ENCODE results near the gene TMCC2.

TMCC2 gene

DNA sequence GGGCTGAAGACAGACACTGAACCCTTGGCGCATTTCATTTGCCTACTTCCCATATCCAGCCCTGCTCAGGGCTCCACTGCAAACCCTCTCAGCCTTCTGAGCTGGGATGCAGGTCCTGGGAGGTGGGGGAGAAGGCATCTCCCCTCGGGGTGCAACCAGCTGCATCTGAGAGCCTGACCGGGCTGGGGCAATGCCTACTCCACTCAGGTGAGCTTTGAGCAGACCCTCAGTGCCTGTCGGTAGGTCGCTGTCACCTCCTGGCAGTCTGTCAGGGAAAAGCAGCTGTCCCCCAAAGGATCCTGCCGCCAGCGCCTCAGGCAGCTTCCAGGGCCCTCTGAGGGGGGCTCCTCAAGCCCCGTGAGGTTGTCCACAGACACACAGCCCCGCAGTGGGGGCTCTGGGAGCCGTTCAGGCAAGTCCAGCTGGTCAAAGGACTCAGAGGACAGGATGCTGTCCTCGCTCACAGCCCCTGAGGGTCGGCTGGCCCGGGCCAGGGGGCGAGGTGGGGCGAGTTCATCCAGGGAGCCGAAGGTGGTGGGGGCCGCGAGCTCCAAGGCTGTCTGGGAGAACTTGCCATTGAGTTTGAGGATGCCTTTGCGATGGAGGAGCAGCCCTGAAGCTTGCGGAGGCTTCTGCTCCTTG, 75.6 kb downstream of the TMCC2 start:
- DNase-seq (ENCODE audit: low read depth): no peak

DNA sequence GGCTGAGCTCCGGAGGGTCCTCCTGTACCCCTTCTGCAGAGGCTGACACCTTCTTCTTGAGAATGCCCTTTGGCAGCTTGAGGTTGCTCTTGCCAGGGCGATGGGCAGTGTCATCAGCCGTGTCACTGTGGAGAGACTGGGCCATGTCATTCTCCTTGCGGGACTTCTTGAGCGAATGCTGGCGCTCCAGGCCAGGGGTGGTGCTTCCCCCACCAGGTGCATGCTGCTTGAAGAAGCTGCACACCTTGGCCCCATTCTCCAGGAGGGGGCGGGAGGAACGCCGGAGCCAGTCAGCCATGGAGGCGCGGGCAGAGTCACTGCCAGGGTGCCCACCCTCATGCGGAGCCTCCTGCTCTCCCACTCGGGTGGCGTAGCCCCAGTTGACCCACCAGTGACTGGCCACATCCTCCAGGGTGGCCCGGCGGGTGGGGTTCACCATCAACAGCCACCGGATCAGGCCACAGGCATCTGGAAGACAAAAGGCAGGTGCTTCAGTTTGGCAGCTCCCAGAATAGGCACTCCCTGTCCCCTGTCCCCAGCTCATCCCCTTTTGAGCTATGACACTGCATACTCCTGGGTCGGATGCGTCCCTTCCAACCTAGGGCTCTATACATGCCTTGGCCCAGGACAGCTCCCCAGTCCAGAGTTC, 76.4 kb downstream of the TMCC2 start:
- DNase-seq (ENCODE audit: low read depth): no peak

DNA sequence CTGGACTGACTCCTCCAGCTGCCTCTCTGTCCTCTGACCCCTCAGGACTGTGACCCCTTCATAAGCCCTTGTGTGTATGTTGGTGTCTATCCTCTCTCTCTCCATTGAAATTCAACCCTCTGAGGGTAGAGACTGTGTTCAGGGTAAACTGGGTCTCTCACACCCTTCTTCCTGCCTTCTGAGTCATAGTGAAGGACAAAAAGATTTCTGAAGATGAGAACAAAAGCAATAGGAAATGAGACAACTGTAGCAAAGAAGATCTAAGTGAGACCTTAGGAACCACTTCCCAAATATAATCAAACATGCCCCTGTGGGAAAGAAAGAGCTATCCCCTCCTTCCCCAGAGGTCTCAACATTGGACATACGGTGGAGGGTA, 76.9 kb downstream of the TMCC2 start:
- no peak for DNase-seq (ENCODE audit: low read depth)

DNA sequence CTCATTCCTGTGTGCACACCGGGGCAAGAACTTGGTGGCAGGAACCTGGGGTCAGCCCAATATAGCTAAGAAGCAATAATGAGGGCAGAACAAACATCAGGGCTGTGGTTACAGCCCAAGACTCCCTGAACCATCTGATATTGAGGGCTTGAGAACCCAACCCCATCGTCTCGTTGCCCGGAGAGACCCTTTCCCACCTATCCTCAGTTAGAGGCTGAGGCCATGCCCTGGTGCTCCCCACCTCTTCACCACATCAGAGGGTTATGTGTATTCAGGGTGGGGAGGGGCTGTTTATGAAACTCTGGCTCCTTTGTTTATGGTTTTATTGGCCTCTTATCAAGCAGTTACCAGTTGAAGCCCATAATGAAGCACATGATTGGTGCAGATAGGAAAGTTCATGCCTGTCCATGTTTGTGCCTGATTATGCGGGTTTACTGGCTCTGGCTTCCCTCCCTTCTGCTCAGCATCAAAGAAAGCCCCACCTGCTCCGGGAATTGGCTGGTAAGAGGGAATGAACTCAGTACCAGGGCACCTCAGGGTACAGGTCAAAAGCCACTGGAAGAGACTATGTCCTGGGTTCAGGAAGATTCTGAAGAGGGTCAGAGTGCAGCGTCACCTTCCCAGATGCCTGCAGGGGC, 79.3 kb downstream of the TMCC2 start:
- DNase-seq (ENCODE audit: low read depth): no peak

DNA sequence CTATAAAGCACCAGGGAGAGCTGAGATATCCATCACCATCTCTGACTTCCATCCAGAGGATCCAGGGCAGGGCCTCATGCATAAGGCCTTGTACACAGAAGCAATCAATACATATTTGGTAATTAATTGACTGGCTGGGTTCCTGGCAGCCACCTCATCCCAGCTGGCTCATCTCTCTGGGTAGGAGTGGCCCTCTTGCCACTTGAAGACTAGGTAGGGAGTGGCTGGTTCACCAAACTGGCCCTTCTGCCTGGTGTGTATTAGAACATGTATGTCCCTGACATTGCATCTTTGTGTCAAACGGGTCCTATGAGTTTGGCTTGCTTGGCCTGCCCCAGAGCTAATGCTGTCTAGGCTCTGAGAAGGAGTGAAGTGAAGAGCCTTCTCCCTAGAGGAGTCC, 82.0 kb downstream of the TMCC2 start:
- no peak for DNase-seq (ENCODE audit: low read depth)

DNA sequence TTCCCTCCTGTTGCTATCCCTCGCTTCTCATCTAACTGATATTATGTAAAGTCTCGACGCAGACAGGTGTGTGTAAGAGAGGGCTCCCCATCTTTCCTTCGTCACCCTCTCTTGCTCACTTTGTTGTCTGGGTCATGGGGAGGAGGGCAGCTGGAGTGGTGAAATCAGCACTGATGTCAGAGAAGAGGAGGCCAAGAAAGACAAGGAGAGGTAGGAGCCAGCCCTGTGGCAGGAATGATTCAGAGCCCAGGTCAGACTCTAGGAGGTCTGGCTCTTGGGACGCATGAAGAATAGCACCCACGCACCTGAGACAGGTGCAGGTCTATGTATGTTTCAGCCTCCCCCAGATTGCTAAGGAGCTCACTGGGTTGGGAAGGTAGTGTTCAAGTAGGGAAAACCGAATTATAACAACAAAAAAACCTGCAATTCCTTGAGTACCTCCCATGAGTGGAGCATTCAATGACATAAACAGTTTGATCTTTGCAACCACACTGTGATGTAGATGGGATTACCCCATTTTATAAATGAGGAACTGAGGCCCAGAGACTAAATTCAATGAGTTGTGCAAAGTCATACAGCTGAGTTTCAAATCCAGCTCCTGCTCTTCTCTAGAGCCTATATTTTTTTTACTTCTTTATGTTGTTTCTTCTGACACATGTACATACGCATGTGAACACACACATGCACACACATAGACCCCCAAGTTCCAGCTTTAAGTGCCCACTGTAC, 83.4 kb downstream of the TMCC2 start:
- no peak for DNase-seq (ENCODE audit: low read depth)

DNA sequence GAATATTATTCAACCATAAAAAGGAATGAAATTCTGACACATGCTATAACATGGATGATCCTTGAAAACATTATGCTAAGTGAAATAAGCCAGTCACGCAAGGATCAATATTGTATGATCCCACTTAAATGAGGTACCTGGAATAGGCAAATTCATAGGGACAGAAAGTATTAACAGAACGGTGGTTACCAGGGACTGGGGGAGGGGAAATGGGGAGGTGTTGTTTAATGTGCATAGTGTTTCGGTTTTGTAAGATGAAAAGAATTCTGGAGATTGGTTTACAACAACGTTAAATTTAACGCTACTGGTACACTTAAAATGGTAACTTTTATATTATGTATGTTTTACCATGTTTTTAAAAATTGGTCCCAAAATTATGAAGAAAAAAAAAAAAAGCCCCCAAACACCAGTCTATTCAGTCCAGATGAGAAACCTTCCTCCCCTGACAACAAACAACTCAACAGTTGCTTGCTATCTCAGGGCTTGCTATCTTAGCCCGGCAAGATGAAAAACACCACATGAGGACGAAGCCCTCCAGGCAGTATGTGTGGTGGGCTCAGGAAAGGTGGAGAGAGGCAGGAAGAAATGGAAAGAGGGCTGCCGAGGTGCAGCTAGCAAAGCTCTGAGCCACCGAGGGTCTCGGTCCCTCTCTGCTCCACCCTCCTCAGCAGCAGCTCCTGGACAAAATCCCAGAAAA, 85.3 kb downstream of the TMCC2 start:
- no peak for DNase-seq (ENCODE audit: low read depth)

DNA sequence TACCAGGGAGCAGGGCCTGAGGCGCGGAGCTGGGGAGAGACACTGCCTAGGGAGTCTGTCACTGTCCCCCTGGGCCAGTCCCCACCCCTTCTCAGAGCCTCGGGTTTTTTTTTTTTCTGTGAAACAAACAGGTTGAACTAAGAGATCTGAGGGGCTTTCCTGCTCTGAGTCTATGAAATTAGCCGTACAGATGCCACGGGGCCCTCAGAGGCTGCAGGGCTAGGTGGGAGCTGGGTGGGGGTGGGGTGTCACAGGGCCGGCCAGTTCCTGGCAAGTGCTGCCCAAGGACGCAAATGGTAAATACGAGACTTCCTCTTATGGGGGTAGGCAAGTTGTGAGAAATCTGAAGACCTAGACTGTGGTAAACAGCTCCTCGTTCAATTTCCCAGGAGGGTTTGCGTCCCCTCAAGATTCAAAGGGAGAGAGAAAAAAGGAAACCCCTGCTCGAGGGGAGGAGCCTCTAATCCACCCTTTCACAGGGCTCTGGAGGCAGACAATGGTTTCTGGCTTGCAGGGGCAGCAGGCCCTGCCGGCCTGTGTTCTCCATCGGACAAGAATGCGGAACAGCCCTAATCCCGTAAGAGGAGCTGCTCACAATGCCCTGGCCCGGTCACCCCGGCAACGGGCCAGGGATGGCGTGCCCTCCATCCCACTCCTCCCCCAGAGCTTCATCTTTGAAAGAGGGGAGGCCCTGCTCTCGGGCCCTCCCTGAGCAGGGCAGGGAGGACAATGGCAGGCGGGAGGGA, 86.0 kb downstream of the TMCC2 start:
- no peak for DNase-seq (ENCODE audit: low read depth)

DNA sequence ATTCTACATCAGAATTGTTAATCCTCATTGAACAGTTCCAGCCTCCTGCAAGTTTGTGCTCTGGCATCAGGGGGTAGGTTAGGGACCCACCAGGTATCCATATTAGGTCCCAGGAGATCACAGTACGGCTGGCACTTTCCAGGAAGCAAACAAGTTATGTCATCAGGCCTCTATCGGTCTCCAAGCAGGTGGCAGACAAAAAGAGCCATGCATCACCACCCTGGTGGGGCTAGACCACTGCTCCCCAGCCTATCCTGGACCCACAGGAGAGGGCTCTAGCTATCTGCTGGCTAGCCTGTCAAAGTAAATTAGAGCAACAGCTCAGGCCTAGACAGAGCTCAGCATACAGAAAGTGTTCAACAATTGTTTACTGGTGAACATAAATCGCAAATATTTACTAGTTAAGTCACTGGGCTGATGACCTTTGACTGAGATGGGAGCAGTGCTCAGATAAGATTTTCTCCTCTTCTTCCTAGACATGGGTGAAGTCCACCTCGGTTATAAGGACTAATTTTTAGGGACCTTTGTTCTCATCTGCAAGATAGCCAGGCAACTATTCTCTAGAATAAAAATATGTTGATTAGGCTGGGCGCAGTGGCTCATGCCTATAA, 87.4 kb downstream of the TMCC2 start:
- no peak for DNase-seq (ENCODE audit: low read depth)

DNA sequence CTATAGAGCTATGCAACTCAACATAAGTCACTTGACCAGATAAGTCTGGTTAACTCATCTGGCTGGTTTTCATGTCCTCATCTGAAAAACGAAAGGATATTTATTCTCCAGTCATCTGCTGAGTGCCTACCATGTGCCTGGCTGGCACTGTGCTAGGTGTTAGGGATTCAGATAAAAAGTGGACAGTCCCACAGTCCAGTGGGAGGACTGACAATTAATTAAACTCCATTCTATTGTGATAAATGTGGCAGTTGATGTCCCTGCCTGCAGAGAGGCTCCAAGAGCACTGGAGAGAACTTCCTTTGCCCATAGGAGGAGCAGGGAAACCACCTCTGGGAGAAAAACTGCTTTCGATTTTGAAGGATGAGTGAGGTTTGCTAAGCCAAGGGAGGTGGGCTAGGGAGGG, 88.4 kb downstream of the TMCC2 start:
- no peak for DNase-seq (ENCODE audit: low read depth)

DNA sequence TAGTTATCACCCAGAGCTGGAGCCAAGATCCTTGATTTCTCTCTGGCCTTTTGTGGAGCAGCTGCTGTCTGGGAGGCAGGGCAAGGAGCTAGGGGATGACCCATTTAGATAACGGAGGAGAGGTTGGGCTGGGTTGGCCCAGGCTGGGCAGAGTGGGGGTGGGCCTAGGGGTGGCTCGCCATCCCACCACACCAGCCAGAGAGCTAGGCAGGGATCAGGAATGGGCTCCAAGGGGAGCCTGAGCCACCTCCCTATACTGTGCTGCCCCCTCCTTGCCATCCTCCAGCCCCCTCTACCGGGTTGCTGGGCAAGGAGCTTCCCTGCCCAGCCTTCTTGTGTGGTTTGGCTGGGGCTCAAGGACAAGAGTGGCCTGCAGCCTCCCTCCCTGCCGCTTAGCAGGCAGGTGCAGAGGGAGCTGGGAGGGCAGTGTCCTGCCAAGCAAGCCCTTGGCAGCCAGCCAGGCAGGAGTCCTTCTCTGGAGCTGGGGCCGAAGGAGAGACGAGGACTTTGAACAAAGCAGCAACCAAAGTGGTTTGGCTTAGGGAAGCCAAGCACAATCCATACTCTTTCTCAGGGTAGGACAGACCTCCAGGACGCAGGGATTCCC, 89.7 kb downstream of the TMCC2 start:
- no peak for DNase-seq (ENCODE audit: low read depth)

DNA sequence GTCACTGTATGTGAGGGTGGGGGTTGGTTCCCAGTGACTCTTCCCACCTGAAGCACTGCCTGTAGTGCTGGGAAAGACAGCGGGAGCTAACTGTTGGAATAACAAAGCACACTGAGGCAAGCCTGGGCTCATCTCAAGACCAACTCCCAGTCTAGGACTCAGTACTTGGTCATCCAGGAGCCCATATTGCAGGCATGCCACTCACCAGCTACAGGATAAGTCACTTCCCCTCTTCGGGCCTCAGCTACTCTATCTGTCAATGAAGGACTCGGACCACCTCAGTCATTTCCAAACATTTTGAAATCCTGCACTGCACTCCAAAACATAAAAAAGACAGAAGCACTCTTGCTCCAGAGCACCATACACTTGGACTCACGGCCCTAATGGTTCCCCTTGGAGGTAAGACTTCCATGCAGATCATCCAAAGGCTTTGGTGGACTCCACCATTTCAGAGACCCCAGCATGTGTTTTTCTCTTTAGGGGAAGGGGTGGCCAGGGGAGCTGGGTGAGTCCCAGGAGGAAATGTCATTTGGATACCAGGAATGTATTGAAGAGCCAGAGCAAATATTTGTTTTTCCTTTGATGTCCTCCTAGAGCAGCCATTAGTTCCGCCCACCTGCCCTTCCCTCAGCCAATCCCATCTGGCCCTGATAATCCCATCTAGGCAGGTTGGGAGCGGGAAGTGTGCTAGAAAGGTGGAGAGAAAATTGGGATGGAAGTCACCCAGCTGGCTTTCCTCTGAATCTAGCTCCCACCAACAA, 90.7 kb downstream of the TMCC2 start:
- no peak for DNase-seq (ENCODE audit: low read depth)

DNA sequence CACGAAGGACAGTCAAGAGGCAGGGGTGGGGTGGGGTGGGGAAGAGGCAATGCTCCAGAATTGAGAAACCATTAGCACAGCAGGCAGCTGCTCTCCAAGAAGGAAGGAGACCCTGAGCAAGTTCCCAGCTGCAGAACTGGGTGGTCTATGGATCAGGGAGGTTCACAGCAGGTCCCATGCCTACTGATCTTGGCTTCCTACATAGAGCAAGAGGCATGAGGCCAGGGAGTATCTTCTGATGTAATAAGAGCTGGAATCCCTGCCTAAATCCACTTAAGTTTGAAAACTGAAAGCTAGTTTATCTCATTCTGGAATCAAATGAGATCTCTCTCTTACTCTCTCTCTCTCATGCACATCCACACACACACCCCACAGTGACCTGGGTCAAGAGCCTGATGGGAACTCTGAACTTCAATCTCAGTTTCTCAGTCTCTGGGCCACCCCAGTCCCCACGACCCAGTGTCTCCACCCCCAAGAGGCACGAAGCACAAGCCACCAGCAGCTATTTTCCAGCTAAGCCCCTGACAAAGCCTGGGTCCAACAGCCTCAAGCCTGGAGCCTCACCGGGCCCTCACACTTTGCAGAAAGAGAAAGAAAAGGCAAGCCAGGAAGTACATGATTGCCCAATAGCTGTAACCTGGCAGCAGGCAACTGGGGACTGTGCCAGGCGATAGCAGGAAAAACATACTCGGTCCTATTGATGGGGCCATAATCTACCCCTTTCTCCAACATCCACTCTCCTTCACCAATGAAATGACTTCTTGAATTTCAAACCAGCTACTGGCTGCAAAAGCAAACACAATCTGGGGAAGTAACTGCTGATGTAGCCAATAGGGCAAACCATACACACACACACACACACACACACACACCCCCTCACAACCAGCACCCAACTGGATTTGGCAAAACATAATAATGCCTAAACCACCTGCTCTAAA, 91.6 kb downstream of the TMCC2 start:
- no peak for DNase-seq (ENCODE audit: low read depth)

DNA sequence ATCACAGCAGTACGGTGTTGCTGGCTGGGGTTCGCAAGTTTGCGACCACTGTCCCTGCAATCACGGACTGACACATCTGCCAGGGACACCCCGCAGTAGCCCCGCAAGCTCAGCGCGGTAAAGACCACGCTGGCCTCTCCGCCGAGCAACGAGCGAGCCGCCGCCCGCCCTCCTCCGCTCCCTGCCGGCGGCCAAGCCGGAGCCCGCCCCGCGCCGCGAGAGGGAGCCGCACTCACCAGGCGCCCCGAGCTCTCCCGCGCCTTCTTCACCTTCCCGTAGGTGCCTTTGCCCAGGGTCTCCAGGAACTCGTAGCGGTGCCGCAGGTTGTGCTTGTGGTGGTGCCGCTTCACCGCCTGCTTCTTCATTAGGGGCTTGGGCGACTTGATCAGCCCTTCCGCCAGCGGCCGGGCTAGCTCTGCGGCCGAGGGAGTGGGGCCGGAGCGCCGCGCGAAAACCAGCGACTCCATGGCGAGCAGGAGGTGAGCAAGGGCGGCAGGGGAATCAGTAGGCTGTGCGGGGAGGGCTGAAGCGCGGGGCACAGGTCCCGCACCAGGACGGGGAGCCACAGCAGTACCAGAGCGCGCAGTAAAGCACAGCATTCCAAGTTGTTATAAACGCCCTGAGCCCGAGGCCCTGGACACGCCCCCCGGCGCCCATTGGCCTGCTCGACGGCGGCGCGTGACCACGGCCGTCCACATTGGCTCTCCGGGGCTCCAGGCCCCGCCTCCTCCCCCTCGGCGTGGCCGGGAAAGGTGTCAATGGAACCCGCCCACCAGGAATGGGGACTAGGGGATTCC, 93.6 kb downstream of the TMCC2 start, which contains the start of gene NUAK2:
Gene NUAK2, minus strand, starts transcription at position 584 of the 797 bp plus-strand sequence. Its CDS starts 117 bp downstream, at position 467.
- no peak for DNase-seq (ENCODE audit: low read depth)

DNA sequence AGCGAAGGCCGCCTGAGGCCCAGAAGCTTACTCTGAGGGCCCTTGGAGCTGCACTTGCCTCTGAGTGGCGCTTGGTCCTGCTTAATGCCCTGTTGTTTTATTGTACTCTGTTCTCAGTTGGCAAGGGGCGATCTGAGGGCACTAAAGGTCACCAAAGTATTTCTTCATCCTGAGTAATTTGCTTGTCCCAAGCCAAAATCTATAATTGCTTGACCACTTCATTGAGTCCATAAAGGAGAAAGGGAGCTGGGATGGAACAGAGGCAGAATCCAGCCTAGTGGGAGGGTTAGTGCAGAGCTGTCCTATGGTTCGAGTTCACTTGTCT, 94.2 kb downstream of the TMCC2 start:
- DNase-seq (ENCODE audit: low read depth): no peak
